DMS53 treated with DMSO at 0.1 percent for 48 hours (cell line): Measurements from ENCODE around the gene GRIA4.
"Not testable (repeated sequence)": the region's sequence is repeated elsewhere in the genome, so short reads cannot be mapped to it uniquely, and the experiment has no call there.

Experiments used
- DNase-seq: peaks from one replicate; lab custom pipeline; 2025; ENCODE audit not compliant: unreplicated experiment; lab: John Stamatoyannopoulos, UW

Gene GRIA4

GRCh38 chr11:105986554-105986953, 376.7 kb downstream of the GRIA4 start:
- DNase-seq = no peak

- no peak for DNase-seq
Measured at GRCh38 chr11:105988197-105988596, 378.3 kb downstream of the GRIA4 start.

DNA sequence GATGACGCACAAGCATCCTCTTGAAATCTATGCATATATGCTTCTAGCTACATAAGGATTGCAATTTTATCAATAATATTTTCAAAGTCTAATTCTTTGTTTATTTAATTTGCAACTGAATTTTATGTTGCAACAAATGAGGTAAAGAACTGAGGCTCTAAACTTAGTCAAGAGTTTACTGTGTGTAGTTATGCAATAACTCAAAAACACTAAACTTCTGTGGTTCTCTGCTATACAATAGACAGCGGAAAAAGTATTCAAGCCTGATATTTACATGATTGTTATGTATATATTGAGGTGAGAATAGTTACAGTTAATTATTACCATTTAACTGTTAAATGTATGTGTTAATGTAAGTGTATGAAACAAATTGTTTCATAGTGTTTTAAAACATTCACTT, 379.3 kb downstream of the GRIA4 start:
- DNase-seq = no peak

GRCh38 chr11:105991888-105992287, 382.0 kb downstream of the GRIA4 start:
- no peak for DNase-seq

DNA sequence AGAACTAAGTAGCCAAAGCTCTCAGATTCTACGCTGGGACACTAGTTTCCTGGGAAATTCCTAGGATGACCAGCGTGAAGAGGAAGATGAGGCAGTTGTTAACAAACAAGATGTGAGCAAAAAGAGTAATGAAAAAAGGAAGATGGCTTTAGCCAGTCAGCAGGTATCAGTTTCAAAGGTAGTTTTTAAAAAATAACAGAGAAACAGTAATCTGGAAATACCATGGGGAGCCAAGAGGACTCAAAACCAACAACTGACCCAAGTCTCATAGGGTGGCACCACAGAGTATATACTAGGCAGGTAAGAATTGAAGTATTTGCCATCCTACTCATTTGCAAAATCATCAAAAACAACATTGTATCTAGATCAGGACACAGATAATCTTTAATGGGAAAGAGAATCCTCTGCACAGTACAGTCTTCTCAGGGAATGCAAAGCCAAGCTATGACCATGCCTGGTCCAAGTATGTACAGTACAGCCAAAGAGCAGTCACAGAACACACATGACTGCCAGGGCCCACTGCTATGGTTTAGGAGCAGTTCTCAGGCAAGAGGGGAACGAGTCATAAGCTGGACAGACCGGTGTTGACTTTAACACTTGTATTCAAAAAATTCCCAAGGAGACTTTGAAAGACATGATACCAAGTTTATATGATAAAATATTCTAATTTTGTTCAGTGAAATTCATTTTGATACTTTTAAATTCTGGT, 391.6 kb downstream of the GRIA4 start:
- DNase-seq = no peak

DNA sequence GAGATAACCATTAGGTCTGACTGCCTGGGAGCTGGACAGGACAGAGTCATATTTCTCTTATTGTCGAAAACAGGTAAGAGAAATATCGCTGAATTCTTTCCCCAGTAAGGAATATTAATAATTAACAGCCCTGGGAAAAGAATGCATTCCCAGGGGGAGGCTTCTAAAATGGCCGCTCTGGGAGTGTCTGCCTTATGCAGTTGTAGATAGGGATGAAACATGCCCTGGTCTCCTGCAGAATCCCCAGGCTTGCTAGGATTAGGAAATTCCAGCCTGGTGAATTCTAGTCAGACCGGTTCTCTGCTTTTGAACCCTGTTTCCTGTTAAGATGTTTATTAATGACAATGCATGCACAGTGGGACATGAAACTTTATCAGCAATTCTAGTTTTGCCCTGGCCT, 393.2 kb downstream of the GRIA4 start:
- not testable (repeated sequence) for DNase-seq

GRCh38 chr11:106011481-106011880, 401.6 kb downstream of the GRIA4 start:
- DNase-seq = no peak

DNA sequence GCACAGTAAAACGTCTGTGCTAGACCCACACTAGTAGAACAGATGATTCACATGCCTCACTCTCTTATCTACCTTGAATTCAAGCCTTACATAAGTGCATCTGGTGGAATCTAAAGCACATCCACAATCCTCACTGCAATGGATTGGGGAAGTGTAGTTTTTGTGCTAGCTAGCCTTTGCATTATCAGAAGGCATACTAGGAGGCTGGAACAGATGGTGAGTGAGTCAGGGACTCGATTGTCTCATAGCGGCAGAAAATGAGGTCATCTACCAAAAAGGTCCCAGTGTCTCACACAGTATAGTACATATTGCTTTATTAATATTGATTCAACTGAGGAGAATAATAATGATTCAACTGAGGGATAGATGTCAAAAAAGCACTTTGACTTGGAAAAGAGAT, 402.9 kb downstream of the GRIA4 start:
- DNase-seq = no peak

- no peak for DNase-seq
Measured at GRCh38 chr11:106014035-106014434, 404.2 kb downstream of the GRIA4 start.

DNA sequence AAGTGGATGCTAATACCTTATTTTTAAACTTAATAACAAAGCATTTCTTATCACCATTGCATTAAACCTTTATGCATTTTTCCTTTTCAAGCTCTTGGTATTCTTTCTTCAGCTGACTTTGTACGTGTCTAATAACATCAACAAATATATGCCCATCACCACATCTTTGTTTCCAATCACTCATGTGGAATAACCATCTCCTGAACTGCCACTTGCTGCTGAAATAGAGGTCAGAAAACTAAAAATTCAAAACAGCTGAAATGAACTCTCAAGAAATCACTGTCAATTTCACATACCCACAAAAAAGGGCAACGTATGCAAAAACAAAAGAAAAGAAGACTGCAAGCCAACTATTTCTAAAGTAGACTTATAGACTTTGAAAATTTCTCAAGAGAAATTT, 404.7 kb downstream of the GRIA4 start:
- DNase-seq = no peak

GRCh38 chr11:106015066-106015465, 405.2 kb downstream of the GRIA4 start:
- no peak for DNase-seq

- DNase-seq = no peak
Measured at GRCh38 chr11:106017093-106017492, 407.2 kb downstream of the GRIA4 start.

GRCh38 chr11:106021181-106021966, 411.5 kb downstream of the GRIA4 start:
- no peak for DNase-seq

- peak; percentile 99 for DNase-seq
Measured at GRCh38 chr11:106021967-106022794, 412.3 kb downstream of the GRIA4 start, which contains the start of gene MSANTD4. Gene MSANTD4, minus strand, starts transcription at chr11:106022240. Its CDS starts 11,323 bp downstream, at chr11:106010917.

- no peak for DNase-seq
Measured at GRCh38 chr11:106022795-106023275, 413.0 kb downstream of the GRIA4 start.

- no peak for DNase-seq
Measured at GRCh38 chr11:106030609-106031008, 420.7 kb downstream of the GRIA4 start.

DNA sequence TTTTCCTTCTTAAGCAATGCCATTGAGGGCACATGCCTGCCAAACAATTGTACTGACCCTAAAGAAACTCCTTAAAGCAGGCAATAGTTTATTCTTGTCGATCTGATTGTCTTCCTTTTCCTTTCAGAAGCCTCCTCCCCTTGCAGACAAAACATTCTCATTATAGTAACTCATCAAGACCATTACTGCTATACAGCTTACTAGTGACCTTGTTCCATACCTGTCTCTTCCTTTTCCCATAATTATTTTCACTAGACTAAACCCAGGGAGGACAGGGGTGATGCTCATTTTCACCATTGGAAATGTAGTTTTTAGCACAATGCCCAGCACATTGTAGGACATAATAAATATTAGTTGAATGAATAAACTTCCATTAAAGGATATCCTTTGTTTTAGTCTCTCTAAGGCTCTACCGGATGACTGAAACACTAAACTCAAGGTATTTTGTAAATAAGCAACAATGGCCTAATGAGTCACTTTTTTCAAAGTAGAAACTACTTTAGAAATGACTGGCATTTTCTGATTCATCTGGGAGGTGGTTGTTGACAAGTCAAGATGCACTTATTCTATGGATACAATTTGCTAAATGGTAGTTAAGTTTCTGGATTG, 421.4 kb downstream of the GRIA4 start:
- DNase-seq = no peak
